HG03095 (cell line): ENCODE measurements around the gene SLC22A1.
A peak's percentile ranks its signal among the peaks of the same experiment; 100 is the strongest.
"Not testable (repeated sequence)": the region's sequence is repeated elsewhere in the genome, so short reads cannot be mapped to it uniquely, and the experiment has no call there.

Experiments used
- ATAC-seq: cut with Tn5 transposase; IDR thresholded peaks from one replicate; pipeline ENCODE4 v1.9.1; 2021; ENCODE audit warnings: moderate library complexity; ENCODE audit not compliant: unreplicated experiment

SLC22A1 gene

GRCh38 chr6:160137130-160137988 is 15.7 kb downstream of the SLC22A1 start:
- no peak for ATAC-seq

GRCh38 chr6:160137989-160138835 is 16.6 kb downstream of the SLC22A1 start:
- ATAC-seq, result peak; percentile 70

GRCh38 chr6:160138839-160139419 is 17.3 kb downstream of the SLC22A1 start:
- no peak for ATAC-seq

GRCh38 chr6:160139420-160139851 is 17.8 kb downstream of the SLC22A1 start:
- ATAC-seq, result no peak

- ATAC-seq, result not testable (repeated sequence)
Measured at GRCh38 chr6:160140493-160140892, 18.9 kb downstream of the SLC22A1 start.

- ATAC-seq, result no peak
Measured at GRCh38 chr6:160141001-160141726, 19.5 kb downstream of the SLC22A1 start.

GRCh38 chr6:160142115-160142715 is 20.6 kb downstream of the SLC22A1 start:
- no peak for ATAC-seq

GRCh38 chr6:160146454-160147145 is 25.0 kb downstream of the SLC22A1 start:
- no peak for ATAC-seq

GRCh38 chr6:160147146-160147536 is 25.5 kb downstream of the SLC22A1 start:
- no peak for ATAC-seq

- ATAC-seq, result no peak
Measured at GRCh38 chr6:160154471-160154870, 32.9 kb downstream of the SLC22A1 start.

- no peak for ATAC-seq
Measured at GRCh38 chr6:160156842-160157241, 35.2 kb downstream of the SLC22A1 start.

GRCh38 chr6:160160450-160160849 is 38.8 kb downstream of the SLC22A1 start:
- no peak for ATAC-seq

- no peak for ATAC-seq
Measured at GRCh38 chr6:160160929-160161646, 39.5 kb downstream of the SLC22A1 start.

- ATAC-seq, result no peak
Measured at GRCh38 chr6:160161647-160161986, 40.0 kb downstream of the SLC22A1 start.

GRCh38 chr6:160162030-160162566 is 40.5 kb downstream of the SLC22A1 start:
- ATAC-seq, result no peak

GRCh38 chr6:160163425-160163824 is 41.8 kb downstream of the SLC22A1 start:
- ATAC-seq, result no peak

- ATAC-seq, result no peak
Measured at GRCh38 chr6:160163912-160164311, 42.3 kb downstream of the SLC22A1 start.

- not testable (repeated sequence) for ATAC-seq
Measured at GRCh38 chr6:160165928-160166327, 44.3 kb downstream of the SLC22A1 start.
